Prostate gland (tissue), 2 donors: ENCODE measurements around the gene SIVA1. TPM values are rescaled to one million over a fixed set of nuclear protein-coding genes. Genes with fewer than 3 reads are reported as not detected.

Source experiments
- DNase-seq: peaks from one replicate; pipeline ENCODE4 v3.0.0-alpha.2; 2019; ENCODE audit warnings: low spot score
- H3K27ac ChIP-seq, 2 donors: fragments of 200-600 bp; sonication (generic); 2 replicates each; pipeline ENCODE4 v1.5.1; 2017 to 2019
- H3K27me3 ChIP-seq: fragments of 200-600 bp; sonication (generic); replicated peaks from 2 replicates; pipeline ENCODE4 v1.5.1; 2019; ENCODE audit not compliant: insufficient read depth
- H3K36me3 ChIP-seq, 2 donors: fragments of 200-600 bp; sonication (generic); 1 replicate in 1 of 2; 2 replicates in 1 of 2; pipeline versions ENCODE4 v1.5.1 to v1.8.1; 2017 to 2019
- H3K4me1 ChIP-seq: fragments of 200-600 bp; sonication (generic); replicated peaks from 2 replicates; pipeline ENCODE4 v1.5.1; 2019
- H3K4me3 ChIP-seq, 2 donors: fragments of 200-600 bp; sonication (generic); 2 replicates each; pipeline ENCODE4 v1.5.1; 2017 to 2019
- H3K9me3 ChIP-seq: fragments of 200-600 bp; sonication (generic); 2 replicates; pipeline ENCODE4 v1.5.1; 2017
- CTCF ChIP-seq, 4 experiments: fragments of 200-600 bp in 2 of 4; fragments of 450-650 bp in 2 of 4; sonication (generic) in 2 of 4; IDR thresholded peaks; 1 replicate in 3 of 4; 2 replicates in 1 of 4; pipeline ENCODE4 v1.5.1; 2016 to 2019; ENCODE audit warnings: antibody characterized with exemption in 4 of 4, mild to moderate bottlenecking in 2 of 4, moderate library complexity in 2 of 4
- POLR2A ChIP-seq: fragments of 450-650 bp; IDR thresholded peaks from one replicate; pipeline ENCODE4 v1.6.1; 2016; ENCODE audit warnings: antibody characterized with exemption, mild to moderate bottlenecking
- POLR2AphosphoS5 ChIP-seq: sonication (generic); formaldehyde crosslinking; IDR thresholded peaks from one replicate; pipeline ENCODE4 v1.6.1; 2017; ENCODE audit warnings: antibody characterized with exemption
- WGBS: methylation state at CpG from one replicate; pipeline ENCODE4 v1.1.5; 2018; 5-methylcytosine and 5-hydroxymethylcytosine counted together
- intact Hi-C: fragments of 100-400 bp; cut with DNase I; formaldehyde crosslinking; loops from one replicate; pipeline ENCODE4 v1.14.2; 2022
- total RNA-seq, 2 donors: library from RNA; depleted of rRNA; stranded (reverse); fragments of >200 nt; gene quantifications; one replicate each; pipeline ENCODE4 v1.1.0, GENCODE V29; 2016

The SIVA1 gene
- total RNA-seq, 2 donors from 2014 or later = 249 to 514 TPM

- H3K36me3 ChIP-seq = no peaks in the 10 kb centered on the region
- 95% methylated on average over 29 of the region's 32 CpGs for WGBS
- no peak overlapping the region for H3K27ac ChIP-seq
- H3K4me1 ChIP-seq = peaks cover 14% of the 10 kb centered on the region
- no peaks in the 10 kb centered on the region for H3K9me3 ChIP-seq
- no peak overlapping the region for H3K4me3 ChIP-seq
- H3K27me3 ChIP-seq = no peaks in the 10 kb centered on the region
- TF ChIP-seq POLR2A (no peak), POLR2AphosphoS5 (no peak), CTCF (IDR thresholded peaks at IDR 0.05) (no peak)
- DNase-seq = no peak
- intact Hi-C loops = no loop called here
Observed at GRCh38 chr14:104742586-104743455, 10.1 kb upstream of the SIVA1 start.

- peaks cover 20% of the 10 kb centered on the region for H3K4me1 ChIP-seq
- intact Hi-C loops = no loop called here
- no peaks in the 10 kb centered on the region for H3K36me3 ChIP-seq
- no peak for DNase-seq
- no peak overlapping the region for H3K27ac ChIP-seq
- 87% methylated on average over 28 of the region's 28 CpGs for WGBS
- H3K27me3 ChIP-seq = no peaks in the 10 kb centered on the region
- H3K9me3 ChIP-seq = no peaks in the 10 kb centered on the region
- TF ChIP-seq POLR2AphosphoS5 (no peak), CTCF (IDR thresholded peaks at IDR 0.05) (no peak), POLR2A (no peak)
- H3K4me3 ChIP-seq = no peak overlapping the region
Observed at GRCh38 chr14:104743461-104744380, 9.2 kb upstream of the SIVA1 start.

GRCh38 chr14:104744484-104744883 is 8.5 kb upstream of the SIVA1 start:
- Histone ChIP-seq H3K4me1 (peaks cover 24% of the 10 kb centered on the region), H3K4me3 (no peak overlapping the region), H3K27ac (no peak overlapping the region), H3K27me3 (no peaks in the 10 kb centered on the region), H3K36me3 (no peaks in the 10 kb centered on the region), H3K9me3 (no peaks in the 10 kb centered on the region)
- DNase-seq = no peak
- WGBS = 92% methylated on average over 10 of the region's 10 CpGs
- intact Hi-C loops = no loop called here
- TF ChIP-seq CTCF (IDR thresholded peaks at IDR 0.05) (no peak), POLR2A (no peak), POLR2AphosphoS5 (no peak)

GRCh38 chr14:104745431-104745830 is 7.5 kb upstream of the SIVA1 start:
- Histone ChIP-seq H3K9me3 (no peaks in the 10 kb centered on the region), H3K27ac (peak overlapping the region; percentile 79 to 88), H3K4me3 (no peak overlapping the region), H3K4me1 (peaks cover 24% of the 10 kb centered on the region), H3K36me3 (no peaks in the 10 kb centered on the region), H3K27me3 (no peaks in the 10 kb centered on the region)
- TF ChIP-seq POLR2AphosphoS5 (no peak), POLR2A (no peak), CTCF (IDR thresholded peaks at IDR 0.05) (no peak)
- DNase-seq = no peak
- intact Hi-C loops = no loop called here
- 92% methylated on average over 9 of the region's 9 CpGs for WGBS
